GM21360 (cell line): ENCODE measurements around the gene BTBD19.
"Not testable (repeated sequence)": the region's sequence is repeated elsewhere in the genome, so short reads cannot be mapped to it uniquely, and the experiment has no call there.

Experiments used
- ATAC-seq: cut with Tn5 transposase; IDR thresholded peaks from one replicate; pipeline ENCODE4 v1.9.1; 2021; ENCODE audit warnings: mild to moderate bottlenecking, moderate library complexity; ENCODE audit not compliant: unreplicated experiment

The BTBD19 gene

GRCh38 chr1:44808063-44808937, at the start of gene BTBD19:
Gene BTBD19 (plus strand): TSS chr1:44808523. CDS start chr1:44808821, 298 bp downstream.
- peak; percentile 29 for ATAC-seq

- ATAC-seq: no peak
Measured at GRCh38 chr1:44759077-44759476, 49.2 kb upstream of the BTBD19 start.

DNA sequence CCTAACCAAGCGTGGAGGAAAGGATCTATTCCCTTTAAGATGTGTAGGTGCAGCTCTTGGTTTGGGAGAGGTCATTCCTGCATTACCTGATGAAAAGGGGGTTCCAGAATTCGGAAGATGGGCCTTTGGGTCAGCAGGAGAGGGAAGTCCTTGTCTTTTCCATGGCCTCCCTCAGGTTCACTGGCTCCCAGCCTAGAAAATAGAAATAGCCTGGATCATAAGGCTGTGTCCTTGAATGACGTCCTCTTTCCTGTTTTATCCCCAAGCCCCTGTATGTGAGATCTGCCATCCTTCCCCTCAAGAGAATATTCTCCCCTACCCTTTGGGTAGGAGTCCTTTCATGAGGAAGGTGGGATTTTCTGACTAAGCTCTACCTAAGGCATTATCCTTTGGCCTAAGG, 47.4 kb upstream of the BTBD19 start:
- ATAC-seq: no peak

DNA sequence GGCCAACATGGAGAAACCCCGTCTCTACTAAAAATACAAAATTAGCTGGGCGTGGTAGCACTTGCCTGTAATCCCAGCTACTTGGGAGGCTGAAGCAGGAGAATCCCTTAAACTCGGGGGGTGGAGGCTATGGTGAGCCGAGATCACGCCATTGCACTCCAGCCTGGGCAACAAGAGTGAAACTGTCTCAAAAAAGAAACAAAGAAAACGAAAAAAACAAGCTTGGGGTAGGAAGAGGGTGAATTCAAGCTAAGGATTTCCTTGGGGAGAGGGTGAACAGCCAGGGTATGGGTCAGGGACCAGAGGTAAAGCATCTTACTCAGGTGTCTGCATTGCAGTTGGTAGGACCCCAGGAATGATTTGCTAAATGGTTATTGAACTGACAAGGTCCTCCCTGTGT, 41.9 kb upstream of the BTBD19 start:
- ATAC-seq: not testable (repeated sequence)

DNA sequence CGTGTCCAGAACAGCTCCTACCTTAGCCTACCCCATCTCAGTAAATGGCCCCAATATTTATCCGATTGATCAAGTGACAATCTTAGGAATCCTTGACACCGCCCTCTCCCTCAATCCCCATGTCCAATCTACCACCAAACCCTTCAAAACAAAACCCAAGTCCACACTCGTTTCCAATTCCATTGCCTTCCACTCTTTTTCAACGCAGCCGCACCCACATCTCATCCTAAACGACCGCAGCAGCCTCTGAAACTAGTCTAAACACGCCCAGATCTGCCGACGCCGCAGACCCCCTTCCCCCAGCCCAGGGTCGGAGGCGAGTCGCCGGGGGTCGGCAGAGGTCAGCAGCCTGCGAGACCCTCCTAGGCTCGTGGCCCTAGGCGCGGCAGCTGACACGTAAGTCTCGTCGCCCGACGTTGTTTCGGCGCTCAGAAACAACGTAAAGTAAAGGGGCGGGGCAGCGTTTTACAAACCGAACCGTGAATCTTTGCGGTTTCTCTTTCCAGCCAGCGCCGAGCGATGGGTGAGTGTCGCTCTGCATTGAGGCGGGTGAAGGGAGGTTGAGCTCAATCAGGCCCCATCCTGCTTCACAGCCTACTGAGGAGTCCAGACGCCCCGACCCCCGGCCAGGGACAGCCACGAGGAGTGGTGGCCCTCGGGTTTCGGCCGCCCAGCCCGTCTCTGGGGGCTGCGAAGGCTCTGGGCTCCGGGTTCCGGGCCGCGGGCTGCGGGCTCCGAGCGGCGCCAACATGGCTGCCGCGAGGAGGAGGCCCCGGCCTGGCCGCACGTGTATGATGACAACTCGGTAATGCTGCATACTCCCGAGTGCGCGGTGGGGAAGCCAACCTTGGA, 33.0 kb upstream of the BTBD19 start, which contains the start of gene RPS8:
RPS8 (plus strand) TSS at position 463 of the 852 bp plus-strand sequence; CDS start at position 520, 57 bp downstream.
- peak; percentile 78 for ATAC-seq

- ATAC-seq: peak; percentile 16
Measured at GRCh38 chr1:44775930-44776729, 32.2 kb upstream of the BTBD19 start.

- ATAC-seq: no peak
Measured at GRCh38 chr1:44776730-44777068, 31.6 kb upstream of the BTBD19 start.

DNA sequence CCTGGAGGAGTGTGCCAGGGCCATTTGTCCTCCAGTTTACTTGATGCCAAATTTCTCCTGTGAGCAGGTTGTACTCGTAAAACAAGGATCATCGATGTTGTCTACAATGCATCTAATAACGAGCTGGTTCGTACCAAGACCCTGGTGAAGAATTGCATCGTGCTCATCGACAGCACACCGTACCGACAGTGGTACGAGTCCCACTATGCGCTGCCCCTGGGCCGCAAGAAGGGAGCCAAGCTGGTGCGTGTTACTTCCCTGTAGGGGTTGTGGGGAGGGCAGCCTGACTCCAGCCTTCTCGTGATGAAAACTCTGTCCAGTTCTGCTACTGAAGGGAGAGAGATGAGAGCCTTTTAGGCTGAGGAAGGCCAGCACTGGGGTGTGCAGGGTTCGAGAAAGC, 30.8 kb upstream of the BTBD19 start:
- ATAC-seq: no peak

DNA sequence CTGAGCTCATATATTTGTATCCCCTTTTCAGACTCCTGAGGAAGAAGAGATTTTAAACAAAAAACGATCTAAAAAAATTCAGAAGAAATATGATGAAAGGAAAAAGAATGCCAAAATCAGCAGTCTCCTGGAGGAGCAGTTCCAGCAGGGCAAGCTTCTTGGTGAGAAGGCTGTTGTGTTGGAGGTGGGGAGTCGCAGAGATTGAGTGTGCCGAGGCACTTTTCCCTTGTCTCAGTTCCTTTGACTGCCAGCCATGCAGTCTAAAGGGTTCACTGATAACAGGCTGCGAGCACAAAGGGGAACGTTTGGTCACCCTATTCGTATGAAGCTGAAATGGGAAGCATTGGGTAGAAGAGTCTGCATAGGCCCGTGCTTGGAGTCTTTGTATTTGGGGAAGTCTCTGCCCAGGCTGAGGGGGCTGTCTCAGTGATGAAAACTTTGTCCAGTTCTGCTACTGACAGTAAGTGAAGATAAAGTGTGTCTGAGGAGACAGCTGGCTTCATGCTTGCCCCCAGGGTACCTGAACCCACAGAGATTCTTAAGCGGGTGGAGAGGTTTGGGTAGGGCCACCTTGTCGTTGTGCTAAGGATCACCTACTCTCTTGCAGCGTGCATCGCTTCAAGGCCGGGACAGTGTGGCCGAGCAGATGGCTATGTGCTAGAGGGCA, 30.2 kb upstream of the BTBD19 start:
- ATAC-seq: no peak

- ATAC-seq: no peak
Measured at GRCh38 chr1:44778705-44779576, 29.4 kb upstream of the BTBD19 start.

DNA sequence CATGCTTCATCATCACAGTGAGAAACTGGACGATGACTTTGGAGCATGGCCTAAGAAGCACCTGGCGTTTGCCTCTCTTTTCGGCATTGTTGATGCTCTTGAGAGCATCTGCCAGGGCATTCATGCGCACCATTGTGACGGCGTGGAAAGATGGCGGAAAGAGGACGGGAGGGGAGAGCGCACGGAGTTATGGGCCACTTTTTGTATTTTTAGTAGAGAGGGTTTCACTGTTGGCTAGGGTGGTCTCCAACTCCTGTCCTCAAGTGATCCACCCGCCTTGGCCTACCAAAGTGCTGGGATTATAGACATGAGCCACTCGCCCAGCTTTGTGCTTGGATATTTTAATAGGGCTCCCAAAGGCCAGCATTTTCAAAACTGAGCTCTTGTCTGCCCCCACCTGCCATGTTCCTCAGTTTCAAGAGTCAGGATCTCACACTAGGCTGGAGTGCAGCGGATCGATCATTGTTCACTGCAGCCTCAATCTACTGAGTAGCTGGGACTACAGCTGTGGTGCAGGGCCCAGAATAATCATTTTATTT, 27.7 kb upstream of the BTBD19 start:
- ATAC-seq: no peak

DNA sequence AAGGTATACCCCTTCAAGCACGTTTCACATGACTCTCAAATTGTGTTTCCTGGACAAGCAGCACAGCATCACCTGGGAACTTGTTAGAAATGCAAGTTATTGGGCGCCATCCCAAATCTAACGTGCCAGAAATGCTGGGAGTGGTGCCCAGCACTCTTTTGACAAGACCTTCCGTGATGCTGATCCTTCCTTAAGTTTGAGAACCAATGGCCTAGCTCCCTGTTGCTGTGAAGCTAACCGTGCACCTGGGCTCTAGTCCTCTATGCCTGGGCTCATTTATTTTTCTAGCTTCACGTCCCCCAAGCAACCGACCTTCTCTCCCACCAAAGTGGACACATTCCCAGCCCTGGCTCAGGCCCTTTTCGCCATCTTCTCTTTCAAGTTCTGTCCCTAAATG, 24.6 kb upstream of the BTBD19 start:
- no peak for ATAC-seq

GRCh38 chr1:44784094-44785028, 24.0 kb upstream of the BTBD19 start:
- ATAC-seq: no peak

DNA sequence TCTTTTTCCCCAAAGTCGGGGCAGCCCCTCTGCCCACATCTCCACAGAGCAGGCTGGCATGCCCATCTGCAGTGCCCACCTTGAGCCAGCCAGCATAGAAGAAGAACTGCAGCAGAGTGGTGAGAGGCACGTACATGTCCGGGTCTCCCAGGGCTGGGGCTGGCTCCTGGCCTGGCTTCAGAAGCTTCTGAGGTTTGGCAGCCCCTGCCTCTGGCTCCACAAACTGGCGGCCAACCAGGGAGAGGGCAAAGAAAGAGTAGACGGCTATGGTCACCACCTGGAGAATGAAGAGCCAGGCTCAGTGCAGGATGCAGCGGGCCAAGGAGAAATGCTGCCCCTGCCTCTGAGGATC, 23.3 kb upstream of the BTBD19 start:
- ATAC-seq: no peak

DNA sequence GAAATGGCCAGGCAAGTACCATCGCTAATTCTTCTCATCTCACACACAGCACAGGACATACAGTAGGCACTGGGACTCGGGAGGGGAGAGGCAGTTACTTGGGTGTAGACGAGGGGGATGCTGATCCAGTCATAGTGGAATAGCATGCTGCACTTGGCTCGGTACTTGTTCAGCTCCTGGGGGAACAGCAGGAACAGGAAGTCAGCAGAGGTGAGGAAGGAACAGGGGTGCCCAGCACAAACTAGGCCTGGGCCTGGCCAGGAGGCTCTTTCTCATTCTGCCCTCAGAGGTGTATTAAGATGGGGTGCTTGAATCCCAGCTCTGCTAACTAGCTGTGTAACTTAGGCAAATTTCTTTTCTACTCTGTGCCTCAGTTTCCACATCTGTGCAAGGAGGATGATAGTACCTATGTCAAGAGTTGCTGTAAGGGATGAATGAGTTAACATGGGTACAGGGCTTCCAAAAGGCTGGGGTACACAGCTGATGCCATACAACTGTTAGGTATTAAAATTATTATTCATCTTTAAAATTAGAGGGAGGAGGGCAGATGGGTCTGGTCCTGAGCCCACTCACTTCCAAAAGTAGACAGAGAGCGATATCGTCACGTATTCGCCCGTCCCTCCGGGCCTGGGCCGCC, 22.7 kb upstream of the BTBD19 start:
- ATAC-seq: no peak

DNA sequence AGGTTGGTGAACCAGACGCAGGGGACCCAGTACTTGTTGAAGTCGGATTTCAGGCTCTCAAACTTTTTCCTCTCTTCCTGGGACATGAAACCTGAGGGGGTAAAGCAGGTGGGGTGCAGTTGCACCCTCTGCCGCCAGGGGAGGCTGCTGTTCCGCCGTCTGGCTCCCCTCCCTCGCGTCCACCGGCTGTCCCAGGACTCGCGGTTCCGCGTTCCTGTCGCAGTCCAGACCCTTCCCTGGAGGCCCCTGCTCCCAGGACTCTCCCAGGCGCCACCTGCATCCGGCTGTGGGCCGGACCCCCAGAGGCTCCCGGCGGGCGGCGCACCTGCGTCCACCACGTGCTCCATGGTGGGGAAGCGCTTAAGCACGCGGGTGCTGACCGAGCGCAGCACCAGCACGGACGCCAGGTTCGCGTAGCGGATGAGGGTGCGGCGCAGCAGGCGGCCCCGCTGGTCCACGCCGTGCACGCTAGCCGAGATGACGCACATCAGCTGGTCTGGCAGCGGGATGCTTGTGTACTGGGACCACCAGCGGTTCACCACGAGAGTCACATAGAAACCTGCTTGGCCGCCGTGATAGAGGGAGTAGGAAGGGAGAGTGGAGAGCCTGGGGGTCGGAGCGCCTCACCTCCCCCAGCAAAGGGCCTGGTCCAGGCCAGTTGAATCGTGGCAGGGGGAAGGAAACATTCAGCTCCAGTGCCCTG, 22.0 kb upstream of the BTBD19 start:
- ATAC-seq: no peak

DNA sequence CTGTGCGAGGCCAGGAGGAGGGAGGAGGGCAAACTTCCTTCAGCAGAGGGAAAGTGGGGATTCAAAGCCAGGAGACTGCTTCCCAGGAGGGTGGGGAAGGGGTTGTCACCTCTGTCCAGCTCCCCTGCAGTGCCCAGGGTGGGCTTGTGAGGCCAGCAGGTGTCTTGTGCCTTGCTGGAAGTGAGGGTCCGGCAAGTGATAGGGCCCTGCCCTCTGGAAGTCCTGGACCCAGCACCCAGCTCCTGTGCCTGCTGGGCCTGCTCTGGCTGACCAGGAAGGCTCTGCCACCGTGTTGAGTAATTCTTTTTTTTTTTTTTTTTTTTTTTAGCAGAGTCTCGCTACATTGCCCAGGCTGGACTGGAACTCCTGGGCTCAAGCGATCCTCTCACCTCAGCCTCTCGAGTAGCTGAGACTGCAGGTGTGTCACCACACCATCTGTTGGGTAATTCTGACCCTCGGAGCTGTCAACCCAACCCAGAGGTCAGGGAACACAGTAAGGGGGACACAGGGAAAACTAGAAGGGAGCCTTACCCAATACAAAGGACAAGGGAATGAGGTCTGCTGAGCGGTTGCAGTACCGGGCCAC, 21.4 kb upstream of the BTBD19 start:
- no peak for ATAC-seq
